ENCODE measurements around the gene XPO4. TPM values are rescaled to one million over a fixed set of nuclear protein-coding genes. Genes with fewer than 3 reads are reported as not detected.

XPO4 gene
- total RNA-seq, 2 donors from 2014 or later, result 9.1 to 9.6 TPM

DNA sequence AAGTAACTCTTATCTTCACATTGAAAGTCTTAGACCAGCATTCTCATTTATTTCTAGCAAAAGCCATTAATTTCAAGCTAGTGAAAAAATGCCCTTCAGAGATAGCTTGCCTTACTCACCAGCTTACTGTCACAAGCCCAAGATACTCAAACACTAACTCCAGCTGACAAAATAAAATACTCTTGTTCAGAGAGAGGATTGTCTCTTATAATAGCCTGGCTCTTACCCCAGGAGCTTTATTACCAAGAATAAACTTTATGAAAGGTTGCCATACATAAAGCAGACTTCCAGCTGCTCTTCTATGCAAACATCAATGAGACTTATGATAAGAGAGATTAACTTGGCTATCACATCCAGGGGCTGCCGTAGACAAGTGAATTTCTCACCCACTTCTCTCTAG lies 53.6 kb downstream of the XPO4 start:
- no peak for TF ChIP-seq POLR2A (IDR thresholded peaks at IDR 0.05)
- TF ChIP-seq, protein P1, sequence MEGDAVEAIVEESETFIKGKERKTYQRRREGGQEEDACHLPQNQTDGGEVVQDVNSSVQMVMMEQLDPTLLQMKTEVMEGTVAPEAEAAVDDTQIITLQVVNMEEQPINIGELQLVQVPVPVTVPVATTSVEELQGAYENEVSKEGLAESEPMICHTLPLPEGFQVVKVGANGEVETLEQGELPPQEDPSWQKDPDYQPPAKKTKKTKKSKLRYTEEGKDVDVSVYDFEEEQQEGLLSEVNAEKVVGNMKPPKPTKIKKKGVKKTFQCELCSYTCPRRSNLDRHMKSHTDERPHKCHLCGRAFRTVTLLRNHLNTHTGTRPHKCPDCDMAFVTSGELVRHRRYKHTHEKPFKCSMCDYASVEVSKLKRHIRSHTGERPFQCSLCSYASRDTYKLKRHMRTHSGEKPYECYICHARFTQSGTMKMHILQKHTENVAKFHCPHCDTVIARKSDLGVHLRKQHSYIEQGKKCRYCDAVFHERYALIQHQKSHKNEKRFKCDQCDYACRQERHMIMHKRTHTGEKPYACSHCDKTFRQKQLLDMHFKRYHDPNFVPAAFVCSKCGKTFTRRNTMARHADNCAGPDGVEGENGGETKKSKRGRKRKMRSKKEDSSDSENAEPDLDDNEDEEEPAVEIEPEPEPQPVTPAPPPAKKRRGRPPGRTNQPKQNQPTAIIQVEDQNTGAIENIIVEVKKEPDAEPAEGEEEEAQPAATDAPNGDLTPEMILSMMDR (IDR thresholded peaks at IDR 0.05), result no peak
- Histone ChIP-seq H3K4me3 (no peak overlapping the region), H3K27me3 (no peaks in the 10 kb centered on the region), H3K36me3 (replicated peaks in 1 of 2; ENCODE audit: insufficient read depth in 1 of 2, low read depth in 2 of 2) (no peaks in the 10 kb centered on the region), H3K4me1 (no peaks in the 10 kb centered on the region), H3K27ac (no peak overlapping the region), H3K9me3 (no peaks in the 10 kb centered on the region)
- ATAC-seq, result no peak
- WGBS, 2 donors, result 64 to 72% methylated on average over 1 of the region's 1 CpG
- DNase-seq, result no peak
- intact Hi-C loops (cut with DNase I), result no loop called here

DNA sequence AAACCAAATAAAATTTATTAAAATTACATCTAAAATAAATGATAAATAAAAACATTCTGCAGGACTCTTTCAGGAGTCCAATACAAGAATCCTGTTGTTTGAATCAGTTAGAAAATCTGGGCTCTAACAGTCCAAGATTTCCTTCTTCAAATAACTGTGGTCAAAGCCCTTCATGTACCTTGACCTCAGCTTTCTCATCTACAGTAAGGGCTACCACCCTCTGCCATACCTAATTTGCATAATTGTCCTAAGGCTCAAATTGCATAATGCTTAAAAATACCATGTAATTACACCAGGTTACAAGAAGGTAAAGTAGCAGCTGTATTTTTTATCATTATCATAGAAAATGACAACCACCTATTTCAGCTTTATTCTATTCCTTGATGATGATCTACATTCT lies 54.3 kb downstream of the XPO4 start:
- H3K27me3 ChIP-seq, result no peaks in the 10 kb centered on the region
- H3K9me3 ChIP-seq, result no peaks in the 10 kb centered on the region
- H3K36me3 ChIP-seq (replicated peaks in 1 of 2; ENCODE audit: insufficient read depth in 1 of 2, low read depth in 2 of 2), result no peaks in the 10 kb centered on the region
- DNase-seq, result no peak
- H3K4me3 ChIP-seq, result no peak overlapping the region
- ATAC-seq, result no peak
- H3K27ac ChIP-seq, result no peak overlapping the region
- intact Hi-C loops (cut with DNase I), result no loop called here
- no peak for TF ChIP-seq POLR2A (IDR thresholded peaks at IDR 0.05)
- TF ChIP-seq, protein P1 (IDR thresholded peaks at IDR 0.05), result no peak
- H3K4me1 ChIP-seq, result no peaks in the 10 kb centered on the region

DNA sequence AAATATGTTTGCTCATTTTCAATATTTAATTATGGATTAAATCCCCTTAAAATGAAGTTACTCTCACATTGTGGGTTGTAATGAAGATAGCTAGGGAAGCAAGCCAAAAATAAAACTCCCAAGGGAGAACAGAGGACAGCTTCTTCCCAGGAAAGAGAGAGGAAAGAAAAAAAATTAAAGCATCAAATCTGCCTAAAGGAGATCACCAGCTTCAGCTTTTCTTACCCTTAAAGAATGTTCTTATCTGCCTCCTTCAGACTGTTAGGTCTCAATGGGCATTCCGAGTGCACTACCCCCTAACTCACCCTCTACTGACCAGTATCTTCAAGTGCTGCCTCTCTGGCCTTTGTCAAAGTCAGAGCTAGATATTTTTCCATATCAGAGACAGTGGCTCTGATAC lies 55.2 kb downstream of the XPO4 start:
- Histone ChIP-seq H3K27ac (no peak overlapping the region), H3K4me3 (no peak overlapping the region), H3K4me1 (no peaks in the 10 kb centered on the region), H3K27me3 (no peaks in the 10 kb centered on the region), H3K9me3 (no peaks in the 10 kb centered on the region), H3K36me3 (replicated peaks in 1 of 2; ENCODE audit: insufficient read depth in 1 of 2, low read depth in 2 of 2) (no peaks in the 10 kb centered on the region)
- ATAC-seq (no peak), DNase-seq (no peak)
- intact Hi-C loops (cut with DNase I), result no loop called here
- TF ChIP-seq, protein P1 (IDR thresholded peaks at IDR 0.05), result no peak
- TF ChIP-seq POLR2A (IDR thresholded peaks at IDR 0.05), result no peak
- 74 to 81% methylated on average over 1 of the region's 1 CpG for WGBS, 2 donors

GRCh38 chr13:20843166-20843565 lies 59.4 kb downstream of the XPO4 start:
- Histone ChIP-seq H3K27me3 (no peaks in the 10 kb centered on the region), H3K4me1 (no peaks in the 10 kb centered on the region), H3K27ac (no peak overlapping the region), H3K4me3 (no peak overlapping the region), H3K36me3 (replicated peaks in 1 of 2; ENCODE audit: insufficient read depth in 1 of 2, low read depth in 2 of 2) (peaks cover 0 to 5% of the 10 kb centered on the region in 2 donors), H3K9me3 (no peaks in the 10 kb centered on the region)
- DNase-seq, result no peak
- 73 to 77% methylated on average over 6 of the region's 6 CpGs for WGBS, 2 donors
- intact Hi-C loops (cut with DNase I), result no loop called here
- no peak for TF ChIP-seq POLR2A (IDR thresholded peaks at IDR 0.05)
- TF ChIP-seq, protein P1 (IDR thresholded peaks at IDR 0.05), result no peak
- no peak for ATAC-seq

DNA sequence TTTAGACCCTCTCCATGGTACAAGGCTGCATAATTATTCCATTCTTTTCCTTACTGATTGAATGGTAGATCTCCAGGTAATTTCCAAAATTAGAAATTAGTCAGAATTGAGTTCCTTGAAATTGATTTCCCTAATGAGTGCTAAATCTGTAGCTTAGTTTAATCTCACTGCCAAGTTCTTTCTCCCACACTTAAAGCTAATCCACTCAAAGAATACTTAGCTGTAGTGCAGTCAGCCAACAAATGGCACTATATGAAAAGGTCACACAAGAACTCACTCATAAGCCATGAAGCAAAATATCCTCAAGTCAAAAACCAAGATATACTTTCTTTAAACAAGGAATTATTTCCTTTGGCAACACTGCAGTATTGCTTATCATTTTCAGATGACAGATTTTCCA lies 62.0 kb downstream of the XPO4 start:
- no peaks in the 10 kb centered on the region for H3K9me3 ChIP-seq
- TF ChIP-seq, protein P1 (IDR thresholded peaks at IDR 0.05), result no peak
- TF ChIP-seq POLR2A (IDR thresholded peaks at IDR 0.05), result no peak
- DNase-seq, result no peak

More for the DNA sequence above, 62.0 kb downstream of the XPO4 start:
- no peaks in the 10 kb centered on the region for H3K27me3 ChIP-seq
- no peaks in the 10 kb centered on the region for H3K4me1 ChIP-seq
- H3K36me3 ChIP-seq (replicated peaks in 1 of 2; ENCODE audit: insufficient read depth in 1 of 2, low read depth in 2 of 2), result peaks cover 0 to 5% of the 10 kb centered on the region in 2 donors
- no peak overlapping the region for H3K27ac ChIP-seq
- ATAC-seq, result no peak
- intact Hi-C loops (cut with DNase I), result no loop called here
- no peak overlapping the region for H3K4me3 ChIP-seq

Data from body of pancreas (tissue), 4 donors.